Measurements from ENCODE around the gene PRDM10. TPM values are rescaled to one million over a fixed set of nuclear protein-coding genes. Genes with fewer than 3 reads are reported as not detected.

The PRDM10 gene
- total RNA-seq, 1 experiment from 2014 or later = 9.2 TPM

GRCh38 chr11:129968591-129969419 is 33.8 kb downstream of the PRDM10 start:
- Histone ChIP-seq H3K4me2 (ENCODE audit: low read length) (no peak overlapping the region), H3K79me2 (ENCODE audit: insufficient read depth, low read length) (no peaks in the 10 kb centered on the region), H3K9ac (ENCODE audit: low read length) (no peak overlapping the region), H3K27ac (ENCODE audit: low read depth, low read length) (no peak overlapping the region), H3K9me3 (ENCODE audit: control insufficient read depth in 1 of 2, insufficient read depth in 1 of 2, low read depth in 1 of 2, low read length in 2 of 2) (no peaks in the 10 kb centered on the region), H2AFZ (ENCODE audit: low read depth, low read length, poor library complexity, severe bottlenecking) (no peak overlapping the region), H3K36me3 (ENCODE audit: control insufficient read depth in 1 of 2, insufficient read depth in 2 of 2, low read length in 2 of 2) (no peaks in the 10 kb centered on the region), H4K20me1 (ENCODE audit: insufficient read depth) (no peaks in the 10 kb centered on the region), H3K27me3 (ENCODE audit: insufficient read depth, low read length) (no peaks in the 10 kb centered on the region), H3K4me1 (ENCODE audit: control insufficient read depth in 1 of 2, insufficient read depth in 2 of 2, low read length in 2 of 2) (peaks cover 6 to 15% of the 10 kb centered on the region in 2 experiments), H3K4me3 (replicated peaks in 1 of 2; ENCODE audit: low read depth in 1 of 2, low read length in 2 of 2) (no peak overlapping the region), H3K9me2 (ENCODE audit: insufficient read depth) (no peaks in the 10 kb centered on the region)
- no peak for DNase-seq (ENCODE audit: low read depth, low spot score)
- BruUV-seq (replicated peaks) = no TSS peak
- TF ChIP-seq ZFX (IDR thresholded peaks at IDR 0.05) = no peak
- TF ChIP-seq TCF7L2 (IDR thresholded peaks at IDR 0.05; ENCODE audit: borderline replicate concordance, extremely low read depth, insufficient read depth, insufficient read length) = no peak
- no peak for TF ChIP-seq POLR2A (IDR thresholded peaks at IDR 0.05; ENCODE audit: borderline replicate concordance, extremely low read depth, insufficient read depth, insufficient read length)
- TF ChIP-seq JUND (IDR thresholded peaks at IDR 0.05) = no peak
- no peak for TF ChIP-seq RAD21 (IDR thresholded peaks at IDR 0.05; ENCODE audit: low read depth)
- TF ChIP-seq, protein P1, sequence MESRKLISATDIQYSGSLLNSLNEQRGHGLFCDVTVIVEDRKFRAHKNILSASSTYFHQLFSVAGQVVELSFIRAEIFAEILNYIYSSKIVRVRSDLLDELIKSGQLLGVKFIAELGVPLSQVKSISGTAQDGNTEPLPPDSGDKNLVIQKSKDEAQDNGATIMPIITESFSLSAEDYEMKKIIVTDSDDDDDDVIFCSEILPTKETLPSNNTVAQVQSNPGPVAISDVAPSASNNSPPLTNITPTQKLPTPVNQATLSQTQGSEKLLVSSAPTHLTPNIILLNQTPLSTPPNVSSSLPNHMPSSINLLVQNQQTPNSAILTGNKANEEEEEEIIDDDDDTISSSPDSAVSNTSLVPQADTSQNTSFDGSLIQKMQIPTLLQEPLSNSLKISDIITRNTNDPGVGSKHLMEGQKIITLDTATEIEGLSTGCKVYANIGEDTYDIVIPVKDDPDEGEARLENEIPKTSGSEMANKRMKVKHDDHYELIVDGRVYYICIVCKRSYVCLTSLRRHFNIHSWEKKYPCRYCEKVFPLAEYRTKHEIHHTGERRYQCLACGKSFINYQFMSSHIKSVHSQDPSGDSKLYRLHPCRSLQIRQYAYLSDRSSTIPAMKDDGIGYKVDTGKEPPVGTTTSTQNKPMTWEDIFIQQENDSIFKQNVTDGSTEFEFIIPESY (IDR thresholded peaks at IDR 0.05; ENCODE audit: extremely low read depth, insufficient replicate concordance, low read length) = no peak
- TF ChIP-seq CEBPB (IDR thresholded peaks at IDR 0.05; ENCODE audit: low read depth) = no peak
- no peak for TF ChIP-seq ZNF274 (IDR thresholded peaks at IDR 0.05; ENCODE audit: low read depth, low read length)
- TF ChIP-seq CTCF (IDR thresholded peaks at IDR 0.05 in 2 of 3, conservative IDR thresholded peaks at IDR 0.05 in 1 of 3; ENCODE audit: borderline replicate concordance in 1 of 3, insufficient read depth in 1 of 3, low read depth in 2 of 3, low read length in 2 of 3) = no peak
- no peak for TF ChIP-seq POLR2AphosphoS5 (IDR thresholded peaks at IDR 0.05; ENCODE audit: low read depth, low read length)
- no peak for TF ChIP-seq CBX3 (IDR thresholded peaks at IDR 0.05; ENCODE audit: low read depth)
- no peak for TF ChIP-seq YY1 (IDR thresholded peaks at IDR 0.05; ENCODE audit: extremely low read depth, insufficient replicate concordance, low read depth, low read length)
- no peak for TF ChIP-seq EZH2 (IDR thresholded peaks at IDR 0.05)
- no peak for TF ChIP-seq SIN3A (IDR thresholded peaks at IDR 0.05; ENCODE audit: low read depth)
- TF ChIP-seq, protein P2, sequence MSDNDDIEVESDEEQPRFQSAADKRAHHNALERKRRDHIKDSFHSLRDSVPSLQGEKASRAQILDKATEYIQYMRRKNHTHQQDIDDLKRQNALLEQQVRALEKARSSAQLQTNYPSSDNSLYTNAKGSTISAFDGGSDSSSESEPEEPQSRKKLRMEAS (IDR thresholded peaks at IDR 0.05) = no peak
- no peak for TF ChIP-seq EGR1 (IDR thresholded peaks at IDR 0.05; ENCODE audit: low read depth)
- no peak for TF ChIP-seq FOSL1 (IDR thresholded peaks at IDR 0.05; ENCODE audit: low read depth)
- no peak for TF ChIP-seq EZH2phosphoT487 (IDR thresholded peaks at IDR 0.05; ENCODE audit: borderline replicate concordance)
- ATAC-seq = no peak
- intact Hi-C loops (cut with micrococcal nuclease) = no loop called here
- RAD21 ChIA-PET (ENCODE audit: low non-redundant PET in 1 of 2, low total read pairs in 2 of 2, uncharacterized antibody in 2 of 2, unreplicated experiment in 2 of 2) = no interaction called here
- CTCF ChIA-PET = no interaction called here
- POLR2A ChIA-PET = no interaction called here
